K562 (cell line): ENCODE measurements around the gene SHC1. TPM values are rescaled to one million over a fixed set of nuclear protein-coding genes. Genes with fewer than 3 reads are reported as not detected.

ENCODE experiments used
- FIP1L1 ChIP-seq: fragments of 200-400 bp; formaldehyde crosslinking; IDR thresholded peaks from 2 replicates; pipeline ENCODE4 v1.6.1; 2018; ENCODE audit warnings: mild to moderate bottlenecking, low read depth, low read length; ENCODE audit not compliant: poor library complexity, severe bottlenecking
- ILK ChIP-seq: fragments of 450-650 bp; IDR thresholded peaks from 2 replicates; pipeline ENCODE4 v1.6.1; 2016; ENCODE audit warnings: missing genetic modification characterization, low read depth, mild to moderate bottlenecking, missing compliant biosample characterization, moderate library complexity, borderline replicate concordance
- TOE1 ChIP-seq, 2 experiments: fragments of 450-650 bp in 1 of 2; sonication (generic) in 1 of 2; formaldehyde crosslinking in 1 of 2; IDR thresholded peaks; 2 replicates each; pipeline versions ENCODE4 v1.7.1 to v1.8.0; 2016 to 2022; ENCODE audit warnings: borderline replicate concordance in 2 of 2, mild to moderate bottlenecking in 2 of 2, antibody characterized with exemption in 1 of 2, inconsistent platforms in 1 of 2, low read depth in 1 of 2, missing genetic modification reagents in 1 of 2, moderate library complexity in 1 of 2
- polyA plus RNA-seq, 8 experiments: library from polyadenylated mRNA; depleted of rRNA in 4 of 8; stranded (reverse) in 5 of 8; unstranded in 3 of 8; fragments of >200 nt; fragmentation: Nextera tagmentation in 2 of 8; fragmentation: Illumina TruSeq in 1 of 8; extraction: Ambion mirVana in 2 of 8; extraction: Trizol in 1 of 8; gene quantifications; 2 replicates each; pipeline versions ENCODE4 v1.2.1 to v1.2.3, GENCODE V29; 2011 to 2014; ENCODE audit warnings: inconsistent platforms in 1 of 8, missing spikeins in 1 of 8
- total RNA-seq, 7 experiments: library from RNA; depleted of rRNA in 6 of 7; stranded (reverse); fragments of >200 nt in 6 of 7; fragmentation: Illumina TruSeq in 2 of 7; extraction: Trizol in 2 of 7; gene quantifications; 2 replicates each; pipeline versions ENCODE4 v1.2.1 to v1.2.3, GENCODE V29; 2011 to 2021; ENCODE audit warnings: low replicate concordance in 1 of 7
- TF ChIP-seq, protein P1 (sequence below): sonication (generic); formaldehyde crosslinking; IDR thresholded peaks from 2 replicates; pipeline ENCODE4 v1.8.0; 2023; ENCODE audit warnings: missing genetic modification reagents, mild to moderate bottlenecking, borderline replicate concordance
- TF ChIP-seq, protein P2 (sequence below): sonication (generic); formaldehyde crosslinking; IDR thresholded peaks from 2 replicates; pipeline ENCODE4 v1.8.1; 2023; ENCODE audit warnings: mild to moderate bottlenecking, missing genetic modification reagents
- TF ChIP-seq, protein P3 (sequence below): sonication (generic); formaldehyde crosslinking; IDR thresholded peaks from 2 replicates; pipeline ENCODE4 v1.8.0; 2023; ENCODE audit warnings: mild to moderate bottlenecking, missing genetic modification reagents

Gene SHC1
- total and polyA plus RNA-seq, 9 of the 15 experiments (the other 6 are each of a cell fraction or from before 2014, with no cell fraction given), result 4.1 to 113 (median 51.9) TPM

DNA sequence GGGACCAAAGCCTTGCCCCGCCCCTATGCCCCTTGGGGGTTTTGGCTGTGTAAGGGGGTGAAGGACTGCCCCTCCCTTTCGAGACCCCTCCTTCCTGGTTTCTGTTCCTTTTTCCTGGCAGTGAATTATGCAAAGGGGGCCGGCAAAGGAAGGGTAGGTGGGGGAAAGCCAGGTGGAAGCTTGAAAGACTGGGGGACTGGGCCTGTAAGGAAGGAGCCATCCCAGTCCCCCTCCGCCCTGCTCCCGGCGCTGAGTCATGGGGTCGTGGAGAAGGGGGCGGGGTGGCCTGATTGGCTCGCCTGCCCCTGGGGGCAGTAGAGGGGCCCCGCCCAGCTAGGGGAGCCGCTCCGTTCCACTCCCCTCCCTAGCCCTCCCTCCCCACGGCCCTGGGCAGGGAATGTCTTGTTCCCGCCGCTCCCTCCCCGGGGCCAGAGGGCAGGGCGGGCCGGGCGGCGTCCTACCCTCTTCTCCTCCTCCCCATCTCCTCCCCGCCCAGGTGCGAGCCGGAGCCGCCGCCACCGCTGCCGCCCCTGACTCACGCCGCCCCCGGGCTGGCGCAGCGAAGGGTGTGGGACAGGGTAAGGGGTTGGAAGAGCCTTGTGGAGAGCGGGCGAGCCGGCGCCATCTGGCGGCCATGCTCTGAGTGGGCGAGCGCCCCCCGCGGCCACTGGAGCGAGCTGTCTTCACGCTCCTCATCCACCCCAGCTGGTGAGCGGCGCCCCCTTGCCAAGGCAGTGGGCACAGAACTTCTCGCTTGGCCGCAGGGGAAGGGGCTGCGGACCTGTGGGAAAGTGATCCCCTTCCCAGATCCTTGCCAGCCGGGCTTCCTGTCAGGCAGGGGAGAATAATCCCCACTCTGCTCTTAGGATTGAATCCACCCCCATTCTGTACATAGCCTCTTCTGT is 46.7 kb upstream of the SHC1 start (continued):
- TF ChIP-seq, protein P1, sequence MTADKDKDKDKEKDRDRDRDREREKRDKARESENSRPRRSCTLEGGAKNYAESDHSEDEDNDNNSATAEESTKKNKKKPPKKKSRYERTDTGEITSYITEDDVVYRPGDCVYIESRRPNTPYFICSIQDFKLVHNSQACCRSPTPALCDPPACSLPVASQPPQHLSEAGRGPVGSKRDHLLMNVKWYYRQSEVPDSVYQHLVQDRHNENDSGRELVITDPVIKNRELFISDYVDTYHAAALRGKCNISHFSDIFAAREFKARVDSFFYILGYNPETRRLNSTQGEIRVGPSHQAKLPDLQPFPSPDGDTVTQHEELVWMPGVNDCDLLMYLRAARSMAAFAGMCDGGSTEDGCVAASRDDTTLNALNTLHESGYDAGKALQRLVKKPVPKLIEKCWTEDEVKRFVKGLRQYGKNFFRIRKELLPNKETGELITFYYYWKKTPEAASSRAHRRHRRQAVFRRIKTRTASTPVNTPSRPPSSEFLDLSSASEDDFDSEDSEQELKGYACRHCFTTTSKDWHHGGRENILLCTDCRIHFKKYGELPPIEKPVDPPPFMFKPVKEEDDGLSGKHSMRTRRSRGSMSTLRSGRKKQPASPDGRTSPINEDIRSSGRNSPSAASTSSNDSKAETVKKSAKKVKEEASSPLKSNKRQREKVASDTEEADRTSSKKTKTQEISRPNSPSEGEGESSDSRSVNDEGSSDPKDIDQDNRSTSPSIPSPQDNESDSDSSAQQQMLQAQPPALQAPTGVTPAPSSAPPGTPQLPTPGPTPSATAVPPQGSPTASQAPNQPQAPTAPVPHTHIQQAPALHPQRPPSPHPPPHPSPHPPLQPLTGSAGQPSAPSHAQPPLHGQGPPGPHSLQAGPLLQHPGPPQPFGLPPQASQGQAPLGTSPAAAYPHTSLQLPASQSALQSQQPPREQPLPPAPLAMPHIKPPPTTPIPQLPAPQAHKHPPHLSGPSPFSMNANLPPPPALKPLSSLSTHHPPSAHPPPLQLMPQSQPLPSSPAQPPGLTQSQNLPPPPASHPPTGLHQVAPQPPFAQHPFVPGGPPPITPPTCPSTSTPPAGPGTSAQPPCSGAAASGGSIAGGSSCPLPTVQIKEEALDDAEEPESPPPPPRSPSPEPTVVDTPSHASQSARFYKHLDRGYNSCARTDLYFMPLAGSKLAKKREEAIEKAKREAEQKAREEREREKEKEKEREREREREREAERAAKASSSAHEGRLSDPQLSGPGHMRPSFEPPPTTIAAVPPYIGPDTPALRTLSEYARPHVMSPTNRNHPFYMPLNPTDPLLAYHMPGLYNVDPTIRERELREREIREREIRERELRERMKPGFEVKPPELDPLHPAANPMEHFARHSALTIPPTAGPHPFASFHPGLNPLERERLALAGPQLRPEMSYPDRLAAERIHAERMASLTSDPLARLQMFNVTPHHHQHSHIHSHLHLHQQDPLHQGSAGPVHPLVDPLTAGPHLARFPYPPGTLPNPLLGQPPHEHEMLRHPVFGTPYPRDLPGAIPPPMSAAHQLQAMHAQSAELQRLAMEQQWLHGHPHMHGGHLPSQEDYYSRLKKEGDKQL (CRISPR knock-in tag), result no peak
- TF ChIP-seq ILK (tag) (no peak), TOE1 (IDR thresholded peaks at IDR 0.05; ENCODE audit: borderline replicate concordance) (peak; percentile 62; the same call in 1 of the 2 replicates), TOE1 (CRISPR knock-in tag; IDR thresholded peaks at IDR 0.05; ENCODE audit: borderline replicate concordance, low read depth) (0 out of 2 replicates have a peak, but pooled peaks have one; percentile 29), FIP1L1 (peak; percentile 99)
- TF ChIP-seq, protein P2, sequence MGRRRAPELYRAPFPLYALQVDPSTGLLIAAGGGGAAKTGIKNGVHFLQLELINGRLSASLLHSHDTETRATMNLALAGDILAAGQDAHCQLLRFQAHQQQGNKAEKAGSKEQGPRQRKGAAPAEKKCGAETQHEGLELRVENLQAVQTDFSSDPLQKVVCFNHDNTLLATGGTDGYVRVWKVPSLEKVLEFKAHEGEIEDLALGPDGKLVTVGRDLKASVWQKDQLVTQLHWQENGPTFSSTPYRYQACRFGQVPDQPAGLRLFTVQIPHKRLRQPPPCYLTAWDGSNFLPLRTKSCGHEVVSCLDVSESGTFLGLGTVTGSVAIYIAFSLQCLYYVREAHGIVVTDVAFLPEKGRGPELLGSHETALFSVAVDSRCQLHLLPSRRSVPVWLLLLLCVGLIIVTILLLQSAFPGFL, result no peak
- TF ChIP-seq, protein P3, sequence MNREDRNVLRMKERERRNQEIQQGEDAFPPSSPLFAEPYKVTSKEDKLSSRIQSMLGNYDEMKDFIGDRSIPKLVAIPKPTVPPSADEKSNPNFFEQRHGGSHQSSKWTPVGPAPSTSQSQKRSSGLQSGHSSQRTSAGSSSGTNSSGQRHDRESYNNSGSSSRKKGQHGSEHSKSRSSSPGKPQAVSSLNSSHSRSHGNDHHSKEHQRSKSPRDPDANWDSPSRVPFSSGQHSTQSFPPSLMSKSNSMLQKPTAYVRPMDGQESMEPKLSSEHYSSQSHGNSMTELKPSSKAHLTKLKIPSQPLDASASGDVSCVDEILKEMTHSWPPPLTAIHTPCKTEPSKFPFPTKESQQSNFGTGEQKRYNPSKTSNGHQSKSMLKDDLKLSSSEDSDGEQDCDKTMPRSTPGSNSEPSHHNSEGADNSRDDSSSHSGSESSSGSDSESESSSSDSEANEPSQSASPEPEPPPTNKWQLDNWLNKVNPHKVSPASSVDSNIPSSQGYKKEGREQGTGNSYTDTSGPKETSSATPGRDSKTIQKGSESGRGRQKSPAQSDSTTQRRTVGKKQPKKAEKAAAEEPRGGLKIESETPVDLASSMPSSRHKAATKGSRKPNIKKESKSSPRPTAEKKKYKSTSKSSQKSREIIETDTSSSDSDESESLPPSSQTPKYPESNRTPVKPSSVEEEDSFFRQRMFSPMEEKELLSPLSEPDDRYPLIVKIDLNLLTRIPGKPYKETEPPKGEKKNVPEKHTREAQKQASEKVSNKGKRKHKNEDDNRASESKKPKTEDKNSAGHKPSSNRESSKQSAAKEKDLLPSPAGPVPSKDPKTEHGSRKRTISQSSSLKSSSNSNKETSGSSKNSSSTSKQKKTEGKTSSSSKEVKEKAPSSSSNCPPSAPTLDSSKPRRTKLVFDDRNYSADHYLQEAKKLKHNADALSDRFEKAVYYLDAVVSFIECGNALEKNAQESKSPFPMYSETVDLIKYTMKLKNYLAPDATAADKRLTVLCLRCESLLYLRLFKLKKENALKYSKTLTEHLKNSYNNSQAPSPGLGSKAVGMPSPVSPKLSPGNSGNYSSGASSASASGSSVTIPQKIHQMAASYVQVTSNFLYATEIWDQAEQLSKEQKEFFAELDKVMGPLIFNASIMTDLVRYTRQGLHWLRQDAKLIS (CRISPR knock-in tag), result peak; percentile 96
